ENCODE data around the gene TBCCD1.
"Not testable (repeated sequence)": the region's sequence is repeated elsewhere in the genome, so short reads cannot be mapped to it uniquely, and the experiment has no call there.

The TBCCD1 gene

DNA sequence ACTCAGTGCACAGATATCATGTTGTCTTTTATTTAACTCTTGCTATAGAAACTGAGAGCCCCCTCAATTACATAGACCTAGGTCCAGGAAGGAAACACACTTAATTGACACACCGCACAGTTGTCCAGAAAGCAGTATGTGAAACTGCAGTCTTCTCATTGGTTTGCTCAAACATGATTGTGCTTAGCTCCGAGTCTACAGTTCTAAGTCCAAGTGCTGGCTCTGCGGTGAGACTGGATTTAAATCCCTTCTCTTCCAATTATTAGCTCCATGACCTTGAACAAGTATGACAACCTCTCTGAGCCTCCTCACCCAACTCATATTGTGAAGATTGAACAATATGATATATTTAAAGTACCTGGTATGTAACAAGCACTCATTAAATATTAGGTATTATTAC, 26.7 kb upstream of the TBCCD1 start:
- no peak overlapping the region for H2AFZ ChIP-seq (ENCODE audit: low read length, unreplicated experiment)
- no peak overlapping the region for H3K27ac ChIP-seq (ENCODE audit: low read depth, low read length)
- H3K36me3 ChIP-seq (ENCODE audit: insufficient read depth, low read length): no peaks in the 10 kb centered on the region
- no peak overlapping the region for H3K4me3 ChIP-seq (ENCODE audit: low read depth, low read length)
- H3K27me3 ChIP-seq (ENCODE audit: insufficient read depth, low read length): no peaks in the 10 kb centered on the region
- no peaks in the 10 kb centered on the region for H3K79me2 ChIP-seq (ENCODE audit: control insufficient read depth, insufficient read depth, low read length, unreplicated experiment)
- peaks cover 9% of the 10 kb centered on the region for H3K4me1 ChIP-seq (ENCODE audit: control insufficient read depth, insufficient read depth, low read length, unreplicated experiment)

GRCh38 chr3:186592682-186593081, 25.5 kb upstream of the TBCCD1 start:
- no peak overlapping the region for H2AFZ ChIP-seq (ENCODE audit: low read length, unreplicated experiment)
- peaks cover 15% of the 10 kb centered on the region for H3K4me1 ChIP-seq (ENCODE audit: control insufficient read depth, insufficient read depth, low read length, unreplicated experiment)
- H3K36me3 ChIP-seq (ENCODE audit: insufficient read depth, low read length): no peaks in the 10 kb centered on the region
- no peak overlapping the region for H3K4me3 ChIP-seq (ENCODE audit: low read depth, low read length)
- no peak overlapping the region for H3K27ac ChIP-seq (ENCODE audit: low read depth, low read length)
- no peaks in the 10 kb centered on the region for H3K79me2 ChIP-seq (ENCODE audit: control insufficient read depth, insufficient read depth, low read length, unreplicated experiment)
- no peaks in the 10 kb centered on the region for H3K27me3 ChIP-seq (ENCODE audit: insufficient read depth, low read length)

- Histone ChIP-seq H3K4me1 (ENCODE audit: control insufficient read depth, insufficient read depth, low read length, unreplicated experiment) (peaks cover 15% of the 10 kb centered on the region), H3K27ac (ENCODE audit: low read depth, low read length) (no peak overlapping the region), H3K79me2 (ENCODE audit: control insufficient read depth, insufficient read depth, low read length, unreplicated experiment) (no peaks in the 10 kb centered on the region), H3K4me3 (ENCODE audit: low read depth, low read length) (no peak overlapping the region), H3K27me3 (ENCODE audit: insufficient read depth, low read length) (no peaks in the 10 kb centered on the region), H3K36me3 (ENCODE audit: insufficient read depth, low read length) (peaks cover 2% of the 10 kb centered on the region; the same call in 1 of the 2 replicates), H2AFZ (ENCODE audit: low read length, unreplicated experiment) (no peak overlapping the region)
These were observed 23.6 kb upstream of the TBCCD1 start for GRCh38 chr3:186590580-186591295.

DNA sequence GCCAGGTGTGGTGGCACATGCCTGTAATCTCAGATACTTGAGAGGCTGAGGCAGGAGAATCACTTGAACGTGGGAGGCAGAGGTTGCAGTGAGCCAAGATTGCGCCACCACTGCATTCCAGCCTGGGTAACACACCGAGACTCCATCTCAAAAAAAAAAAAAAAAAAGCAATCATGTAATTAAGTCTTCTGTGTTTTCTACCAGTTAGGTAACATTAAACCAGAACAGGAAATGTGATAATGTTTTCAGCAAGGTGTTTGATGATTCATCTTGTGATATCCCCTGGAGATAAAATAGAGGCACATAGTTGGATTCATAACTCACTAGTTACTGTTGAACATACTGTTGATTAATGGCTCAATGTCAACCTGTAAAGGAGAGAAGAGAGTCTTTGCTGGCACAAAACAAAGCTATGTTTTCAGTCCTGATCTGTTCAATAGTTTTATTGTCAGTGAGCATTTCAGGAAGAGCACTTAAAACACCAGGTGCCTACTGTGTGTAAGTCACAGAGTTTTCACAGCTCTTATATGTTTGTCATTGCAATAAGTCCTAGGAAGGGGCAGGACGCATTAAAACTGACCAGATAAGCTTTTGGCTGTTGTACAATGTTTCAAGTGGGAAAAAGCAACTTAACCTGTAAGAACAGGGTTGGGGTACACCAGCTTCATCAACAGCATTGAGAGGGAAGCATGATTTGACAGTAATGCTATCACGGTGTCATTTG, 22.9 kb upstream of the TBCCD1 start:
- Histone ChIP-seq H3K27ac (ENCODE audit: low read depth, low read length) (no peak overlapping the region), H3K27me3 (ENCODE audit: insufficient read depth, low read length) (no peaks in the 10 kb centered on the region), H3K79me2 (ENCODE audit: control insufficient read depth, insufficient read depth, low read length, unreplicated experiment) (no peaks in the 10 kb centered on the region), H3K4me1 (ENCODE audit: control insufficient read depth, insufficient read depth, low read length, unreplicated experiment) (peaks cover 15% of the 10 kb centered on the region), H3K36me3 (ENCODE audit: insufficient read depth, low read length) (peaks cover 9% of the 10 kb centered on the region; the same call in 1 of the 2 replicates), H3K4me3 (ENCODE audit: low read depth, low read length) (no peak overlapping the region), H2AFZ (ENCODE audit: low read length, unreplicated experiment) (no peak overlapping the region)

DNA sequence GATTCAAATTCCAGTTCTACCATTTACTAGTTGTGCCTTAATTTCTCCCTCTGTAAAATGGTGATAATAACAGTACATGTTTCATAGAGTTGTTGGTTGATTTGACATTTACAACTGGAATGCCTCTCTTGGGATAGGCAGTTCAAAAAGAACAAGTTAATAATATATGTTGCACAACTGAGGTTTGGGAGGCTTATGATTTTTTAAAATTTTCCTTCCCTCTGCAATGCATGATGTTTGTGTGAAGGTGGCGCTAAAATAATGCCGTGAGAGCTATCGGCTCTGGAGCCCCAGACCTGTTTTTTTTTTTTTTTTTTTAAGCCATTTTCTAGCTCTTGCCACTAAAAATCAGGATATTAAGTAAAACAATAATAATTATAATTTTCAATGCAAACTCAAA, 22.0 kb upstream of the TBCCD1 start:
- no peaks in the 10 kb centered on the region for H3K79me2 ChIP-seq (ENCODE audit: control insufficient read depth, insufficient read depth, low read length, unreplicated experiment)
- H3K27ac ChIP-seq (ENCODE audit: low read depth, low read length): no peak overlapping the region
- H3K4me3 ChIP-seq (ENCODE audit: low read depth, low read length): 0 out of 2 replicates have a peak overlapping the region, but pooled peaks have one; percentile 21
- no peaks in the 10 kb centered on the region for H3K27me3 ChIP-seq (ENCODE audit: insufficient read depth, low read length)
- peaks cover 12% of the 10 kb centered on the region for H3K36me3 ChIP-seq (ENCODE audit: insufficient read depth, low read length)
- H3K4me1 ChIP-seq (ENCODE audit: control insufficient read depth, insufficient read depth, low read length, unreplicated experiment): peaks cover 17% of the 10 kb centered on the region
- H2AFZ ChIP-seq (ENCODE audit: low read length, unreplicated experiment): no peak overlapping the region

DNA sequence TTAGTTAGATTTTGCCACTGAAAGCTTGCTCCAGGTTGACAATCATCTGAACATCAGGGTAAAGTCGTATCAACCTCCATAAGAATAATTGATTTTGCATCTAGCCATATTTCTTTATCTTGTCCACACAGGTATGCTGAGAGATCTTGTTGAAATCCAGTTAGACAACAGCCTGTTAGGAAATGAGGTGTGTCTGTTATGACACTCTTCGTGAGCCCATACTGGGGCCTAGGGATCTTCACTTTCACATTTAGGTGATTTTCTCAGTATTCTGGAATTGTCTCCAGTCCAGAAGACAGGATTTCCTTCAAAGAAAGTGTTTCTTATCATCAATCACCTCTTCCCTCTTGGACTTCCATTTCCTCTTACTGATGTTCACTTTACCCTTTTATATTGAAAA, 21.5 kb upstream of the TBCCD1 start:
- H2AFZ ChIP-seq (ENCODE audit: low read length, unreplicated experiment): no peak overlapping the region
- no peaks in the 10 kb centered on the region for H3K27me3 ChIP-seq (ENCODE audit: insufficient read depth, low read length)
- H3K4me3 ChIP-seq (ENCODE audit: low read depth, low read length): 0 out of 2 replicates have a peak overlapping the region, but pooled peaks have one; percentile 21
- no peaks in the 10 kb centered on the region for H3K79me2 ChIP-seq (ENCODE audit: control insufficient read depth, insufficient read depth, low read length, unreplicated experiment)
- peaks cover 17% of the 10 kb centered on the region for H3K36me3 ChIP-seq (ENCODE audit: insufficient read depth, low read length)
- no peak overlapping the region for H3K27ac ChIP-seq (ENCODE audit: low read depth, low read length)
- H3K4me1 ChIP-seq (ENCODE audit: control insufficient read depth, insufficient read depth, low read length, unreplicated experiment): peaks cover 22% of the 10 kb centered on the region

DNA sequence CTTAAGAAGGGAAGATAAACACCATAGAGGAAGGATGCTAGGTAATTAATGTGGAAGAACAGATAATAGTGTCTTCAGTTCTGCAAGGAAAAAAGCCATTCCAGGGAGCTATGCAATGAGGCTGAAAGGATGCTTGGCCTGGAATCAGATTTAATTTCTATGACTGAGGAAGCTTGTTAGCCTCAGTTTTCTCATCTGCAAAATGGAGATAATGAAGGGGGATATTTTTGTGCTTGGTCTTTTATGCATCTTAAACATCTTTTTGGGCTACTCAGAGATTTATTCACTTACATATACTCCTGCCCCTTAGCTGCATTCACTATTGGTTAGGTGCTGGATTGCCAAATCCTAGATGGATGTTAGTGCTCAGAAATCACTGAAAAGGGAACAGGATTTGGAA, 20.0 kb upstream of the TBCCD1 start:
- Histone ChIP-seq H3K4me1 (ENCODE audit: control insufficient read depth, insufficient read depth, low read length, unreplicated experiment) (peaks cover 27% of the 10 kb centered on the region), H3K36me3 (ENCODE audit: insufficient read depth, low read length) (peaks cover 26% of the 10 kb centered on the region), H3K79me2 (ENCODE audit: control insufficient read depth, insufficient read depth, low read length, unreplicated experiment) (no peaks in the 10 kb centered on the region), H3K27me3 (ENCODE audit: insufficient read depth, low read length) (no peaks in the 10 kb centered on the region), H3K4me3 (ENCODE audit: low read depth, low read length) (no peak overlapping the region), H2AFZ (ENCODE audit: low read length, unreplicated experiment) (no peak overlapping the region), H3K27ac (ENCODE audit: low read depth, low read length) (no peak overlapping the region)

- not testable (repeated sequence) for H3K79me2 ChIP-seq (ENCODE audit: control insufficient read depth, insufficient read depth, low read length, unreplicated experiment); H3K27me3 ChIP-seq (ENCODE audit: insufficient read depth, low read length); H3K4me3 ChIP-seq (ENCODE audit: low read depth, low read length); H2AFZ ChIP-seq (ENCODE audit: low read length, unreplicated experiment); H3K27ac ChIP-seq (ENCODE audit: low read depth, low read length)
- Histone ChIP-seq H3K36me3 (ENCODE audit: insufficient read depth, low read length) (peaks cover 32% of the 10 kb centered on the region), H3K4me1 (ENCODE audit: control insufficient read depth, insufficient read depth, low read length, unreplicated experiment) (peaks cover 27% of the 10 kb centered on the region)
These were observed 19.1 kb upstream of the TBCCD1 start for GRCh38 chr3:186586245-186586644.

- Histone ChIP-seq H3K27ac (ENCODE audit: low read depth, low read length) (no peak overlapping the region), H3K36me3 (ENCODE audit: insufficient read depth, low read length) (peaks cover 45% of the 10 kb centered on the region), H2AFZ (ENCODE audit: low read length, unreplicated experiment) (no peak overlapping the region), H3K79me2 (ENCODE audit: control insufficient read depth, insufficient read depth, low read length, unreplicated experiment) (no peaks in the 10 kb centered on the region), H3K4me3 (ENCODE audit: low read depth, low read length) (no peak overlapping the region), H3K27me3 (ENCODE audit: insufficient read depth, low read length) (no peaks in the 10 kb centered on the region), H3K4me1 (ENCODE audit: control insufficient read depth, insufficient read depth, low read length, unreplicated experiment) (peaks cover 18% of the 10 kb centered on the region)
These were observed 16.7 kb upstream of the TBCCD1 start for GRCh38 chr3:186583831-186584230.

DNA sequence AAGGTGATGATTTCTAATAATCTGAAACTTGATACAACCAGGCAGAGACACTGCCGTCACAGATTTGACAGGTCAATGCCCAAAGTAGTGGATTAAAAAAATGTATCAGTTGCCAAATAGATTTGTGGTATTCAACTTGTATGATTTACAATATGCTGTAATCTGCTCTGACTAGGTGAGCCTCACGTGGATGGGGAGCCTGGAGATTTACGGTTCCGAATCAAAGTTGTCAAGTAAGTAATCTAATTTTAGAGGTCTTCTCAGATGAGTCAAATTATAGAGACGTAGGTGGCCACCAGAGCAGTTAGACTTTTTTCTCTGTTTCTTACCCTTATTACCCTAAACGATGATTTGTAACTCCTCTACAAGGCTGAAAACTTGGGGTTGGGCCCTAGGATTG, 15.4 kb upstream of the TBCCD1 start:
- Histone ChIP-seq H3K27ac (ENCODE audit: low read depth, low read length) (no peak overlapping the region), H3K79me2 (ENCODE audit: control insufficient read depth, insufficient read depth, low read length, unreplicated experiment) (no peaks in the 10 kb centered on the region), H3K4me3 (ENCODE audit: low read depth, low read length) (no peak overlapping the region), H3K27me3 (ENCODE audit: insufficient read depth, low read length) (no peaks in the 10 kb centered on the region), H3K4me1 (ENCODE audit: control insufficient read depth, insufficient read depth, low read length, unreplicated experiment) (peaks cover 12% of the 10 kb centered on the region), H2AFZ (ENCODE audit: low read length, unreplicated experiment) (no peak overlapping the region), H3K36me3 (ENCODE audit: insufficient read depth, low read length) (peaks cover 52% of the 10 kb centered on the region)

DNA sequence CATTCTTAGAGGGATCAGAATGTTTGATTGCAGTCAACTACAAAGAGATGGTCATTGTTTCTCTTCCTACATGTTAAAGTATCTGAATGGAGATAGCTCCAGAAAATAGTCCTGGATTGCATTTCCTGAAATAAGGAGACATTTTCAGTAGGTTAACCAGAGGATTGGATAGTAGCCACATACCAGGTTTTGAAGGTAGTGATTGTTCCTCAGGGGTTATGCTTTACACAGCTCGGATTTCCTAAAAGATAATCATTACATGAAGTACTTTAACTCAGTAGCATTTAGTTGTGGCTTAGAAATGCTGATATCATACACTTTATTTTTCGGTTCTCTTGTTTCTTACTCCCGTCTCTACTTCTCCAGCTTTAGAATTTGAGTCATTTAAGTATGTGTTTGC, 13.6 kb upstream of the TBCCD1 start:
- Histone ChIP-seq H3K4me3 (ENCODE audit: low read depth, low read length) (no peak overlapping the region), H3K4me1 (ENCODE audit: control insufficient read depth, insufficient read depth, low read length, unreplicated experiment) (peaks cover 12% of the 10 kb centered on the region), H2AFZ (ENCODE audit: low read length, unreplicated experiment) (no peak overlapping the region), H3K36me3 (ENCODE audit: insufficient read depth, low read length) (peaks cover 66% of the 10 kb centered on the region), H3K27ac (ENCODE audit: low read depth, low read length) (no peak overlapping the region), H3K79me2 (ENCODE audit: control insufficient read depth, insufficient read depth, low read length, unreplicated experiment) (no peaks in the 10 kb centered on the region), H3K27me3 (ENCODE audit: insufficient read depth, low read length) (no peaks in the 10 kb centered on the region)
